ENCODE measurements around the gene SPHKAP.
"Not testable (repeated sequence)": the region's sequence is repeated elsewhere in the genome, so short reads cannot be mapped to it uniquely, and the experiment has no call there.

SPHKAP gene

GRCh38 chr2:228181098-228182019 is at the start of gene SPHKAP:
Gene SPHKAP, minus strand, starts transcription at chr2:228181687. Its CDS starts 89 bp downstream, at chr2:228181598.
- DNase-seq (ENCODE audit: low read depth, low spot score), result no peak

- DNase-seq (ENCODE audit: low read depth, low spot score), result no peak
Measured at GRCh38 chr2:228227466-228227865, 46.0 kb upstream of the SPHKAP start.

GRCh38 chr2:228224410-228224809 is 42.9 kb upstream of the SPHKAP start:
- no peak for DNase-seq (ENCODE audit: low read depth, low spot score)

- not testable (repeated sequence) for DNase-seq (ENCODE audit: low read depth, low spot score)
Measured at GRCh38 chr2:228218593-228218992, 37.1 kb upstream of the SPHKAP start.

- no peak for DNase-seq (ENCODE audit: low read depth, low spot score)
Measured at GRCh38 chr2:228197504-228197903, 16.0 kb upstream of the SPHKAP start.

GRCh38 chr2:228180181-228181097 is 1.0 kb downstream of the SPHKAP start:
- no peak for DNase-seq (ENCODE audit: low read depth, low spot score)

- no peak for DNase-seq (ENCODE audit: low read depth, low spot score)
Measured at GRCh38 chr2:228167290-228167689, 14.2 kb downstream of the SPHKAP start.

GRCh38 chr2:228164718-228165117 is 16.8 kb downstream of the SPHKAP start:
- DNase-seq (ENCODE audit: low read depth, low spot score), result no peak

- DNase-seq (ENCODE audit: low read depth, low spot score), result no peak
Measured at GRCh38 chr2:228157841-228158240, 23.6 kb downstream of the SPHKAP start.

- no peak for DNase-seq (ENCODE audit: low read depth, low spot score)
Measured at GRCh38 chr2:228144961-228145360, 36.5 kb downstream of the SPHKAP start.

GRCh38 chr2:228140934-228141528 is 40.5 kb downstream of the SPHKAP start:
- DNase-seq (ENCODE audit: low read depth, low spot score), result no peak

- no peak for DNase-seq (ENCODE audit: low read depth, low spot score)
Measured at GRCh38 chr2:228136027-228136426, 45.5 kb downstream of the SPHKAP start.

- no peak for DNase-seq (ENCODE audit: low read depth, low spot score)
Measured at GRCh38 chr2:228135300-228135699, 46.2 kb downstream of the SPHKAP start.

- no peak for DNase-seq (ENCODE audit: low read depth, low spot score)
Measured at GRCh38 chr2:228131833-228132232, 49.7 kb downstream of the SPHKAP start.

GRCh38 chr2:228126401-228126800 is 55.1 kb downstream of the SPHKAP start:
- no peak for DNase-seq (ENCODE audit: low read depth, low spot score)

- DNase-seq (ENCODE audit: low read depth, low spot score), result no peak
Measured at GRCh38 chr2:228118940-228119339, 62.5 kb downstream of the SPHKAP start.

- no peak for DNase-seq (ENCODE audit: low read depth, low spot score)
Measured at GRCh38 chr2:228107846-228108245, 73.6 kb downstream of the SPHKAP start.

GRCh38 chr2:228105526-228106250 is 75.8 kb downstream of the SPHKAP start:
- no peak for DNase-seq (ENCODE audit: low read depth, low spot score)

- DNase-seq (ENCODE audit: low read depth, low spot score), result no peak
Measured at GRCh38 chr2:228104215-228104614, 77.3 kb downstream of the SPHKAP start.

- no peak for DNase-seq (ENCODE audit: low read depth, low spot score)
Measured at GRCh38 chr2:228103379-228103778, 78.1 kb downstream of the SPHKAP start.

- DNase-seq (ENCODE audit: low read depth, low spot score), result no peak
Measured at GRCh38 chr2:228102949-228103348, 78.5 kb downstream of the SPHKAP start.
